Activated T-helper 1 cell treated with anti-CD3 and anti-CD28 coated beads, Interleukin-12 subunit alpha, Interleukin-12 subunit beta, Interleukin-2, Interleukin-4 antibody, amounts not matched to agents 30 ng/mL and 10 ng/mL and 1 ng/mL, durations not matched to agents 14 hours and 24 hours and 36 hours (primary cell): ENCODE data around the gene PARP6. TPM values are rescaled to one million over a fixed set of nuclear protein-coding genes. Genes with fewer than 3 reads are reported as not detected.

Experiments
- total RNA-seq: library from RNA; stranded (reverse); gene quantifications from 2 replicates; pipeline ENCODE4 v1.2.3, GENCODE V29; 2022

PARP6 gene
- total RNA-seq, 1 donor from 2014 or later, result 87.1 TPM

Other genes starting within 250 kb of the PARP6 start
- gene MYO9A, start 154.4 kb downstream of the PARP6 start, total RNA-seq, result 15.2 and 16.4 TPM in 2 replicates
- gene SENP8, start 154.2 kb downstream of the PARP6 start, total RNA-seq, result 1.5 and 1.8 TPM in 2 replicates
- gene GRAMD2A, start 74.8 kb downstream of the PARP6 start, total RNA-seq, result 0.21 TPM in 1 of 2 replicates, not detected in the other
- gene PKM, start 41.4 kb downstream of the PARP6 start, total RNA-seq, result 2,409 and 2,442 TPM in 2 replicates
- gene CELF6, start 47.6 kb upstream of the PARP6 start, total RNA-seq, result 0.26 and 0.27 TPM in 2 replicates
- 55.7 and 61.0 TPM in 2 replicates for gene HEXA, start 103.5 kb upstream of the PARP6 start, total RNA-seq
- gene TMEM202, start 125.8 kb upstream of the PARP6 start, total RNA-seq, result not detected in 2 replicates
- gene ARIH1, start 201.8 kb upstream of the PARP6 start, total RNA-seq, result 140 and 144 TPM in 2 replicates